HUDEP-2 (cell line): ENCODE results near the gene PDCD1LG2.
"Not testable (repeated sequence)": the region's sequence is repeated elsewhere in the genome, so short reads cannot be mapped to it uniquely, and the experiment has no call there.

Experiments used
- DNase-seq, 76 experiments: peaks; one replicate each; lab custom pipeline; 2025; ENCODE audit not compliant: unreplicated experiment in 76 of 76; lab: John Stamatoyannopoulos, UW

PDCD1LG2 gene

GRCh38 chr9:5510360-5510931, at the start of gene PDCD1LG2:
Gene PDCD1LG2 (plus strand): TSS chr9:5510531. CDS start chr9:5522547, 12,016 bp downstream.
- DNase-seq: no peak

- DNase-seq: not testable (repeated sequence)
Observed at GRCh38 chr9:5464831-5465330, 45.5 kb upstream of the PDCD1LG2 start.

- DNase-seq: no peak
Observed at GRCh38 chr9:5466005-5466404, 44.3 kb upstream of the PDCD1LG2 start.

- no peak for DNase-seq
Observed at GRCh38 chr9:5466766-5467165, 43.6 kb upstream of the PDCD1LG2 start.

GRCh38 chr9:5468850-5469249, 41.5 kb upstream of the PDCD1LG2 start:
- DNase-seq: no peak

GRCh38 chr9:5470122-5470521, 40.2 kb upstream of the PDCD1LG2 start:
- no peak for DNase-seq

- no peak for DNase-seq
Observed at GRCh38 chr9:5470816-5471215, 39.5 kb upstream of the PDCD1LG2 start.

GRCh38 chr9:5475611-5476010, 34.7 kb upstream of the PDCD1LG2 start:
- not testable (repeated sequence) for DNase-seq

GRCh38 chr9:5478206-5478605, 32.1 kb upstream of the PDCD1LG2 start:
- DNase-seq: peak in 1 of 76 experiments; percentile 6

GRCh38 chr9:5479994-5480694, 30.2 kb upstream of the PDCD1LG2 start:
- no peak for DNase-seq

- DNase-seq: no peak
Observed at GRCh38 chr9:5480919-5481318, 29.4 kb upstream of the PDCD1LG2 start.

GRCh38 chr9:5481322-5482040, 28.9 kb upstream of the PDCD1LG2 start:
- no peak for DNase-seq

GRCh38 chr9:5482194-5482593, 28.1 kb upstream of the PDCD1LG2 start:
- no peak for DNase-seq

- peak in 32 of 76 experiments; percentile 3 to 47 (median 26) for DNase-seq
Observed at GRCh38 chr9:5483306-5483705, 27.0 kb upstream of the PDCD1LG2 start.

- DNase-seq: peak in 16 of 76 experiments; percentile 2 to 52 (median 22)
Observed at GRCh38 chr9:5485378-5486085, 24.8 kb upstream of the PDCD1LG2 start.

- peak in 2 of 76 experiments; percentile 2 to 5 for DNase-seq
Observed at GRCh38 chr9:5486988-5487387, 23.3 kb upstream of the PDCD1LG2 start.

GRCh38 chr9:5488221-5489008, 21.9 kb upstream of the PDCD1LG2 start:
- DNase-seq: no peak

GRCh38 chr9:5489630-5490490, 20.5 kb upstream of the PDCD1LG2 start:
- DNase-seq: no peak
